Lung microvascular endothelial cell (primary cell): Measurements from ENCODE around the gene NCEH1. TPM values are rescaled to one million over a fixed set of nuclear protein-coding genes. Genes with fewer than 3 reads are reported as not detected.

Experiments
- DNase-seq, 2 donors: peaks; one replicate each; pipeline versions ENCODE4 v3.0.0 to v3.0.0-alpha.2; 2010; ENCODE audit warnings: low read depth in 2 of 2
- total RNA-seq: library from RNA; depleted of rRNA; stranded (reverse); fragments of >200 nt; gene quantifications from 2 replicates; pipeline ENCODE4 v1.2.1, GENCODE V29; 2014

The NCEH1 gene
- total RNA-seq, 1 donor from 2014 or later = 3.2 TPM

DNA sequence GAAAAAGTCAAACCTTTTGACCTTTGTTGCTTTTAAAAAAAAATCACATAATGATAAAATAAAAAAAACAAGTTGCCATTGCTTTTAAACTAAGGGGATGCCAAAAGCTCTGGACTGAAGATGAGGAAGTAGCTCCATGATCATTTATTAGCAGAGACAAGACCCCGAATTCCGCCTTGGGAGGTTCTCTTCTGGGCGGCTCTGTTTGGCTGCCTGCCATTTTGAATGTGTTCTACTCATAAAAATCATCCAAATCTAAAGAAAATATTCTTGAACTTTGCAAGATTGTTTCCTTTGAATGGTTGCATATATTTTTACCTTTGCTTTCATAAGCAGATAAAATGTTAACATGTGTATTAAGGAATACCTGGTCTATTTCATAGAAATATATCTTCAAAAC is 63.8 kb downstream of the NCEH1 start:
- DNase-seq = peak in 1 of 2 donors; percentile 20

DNA sequence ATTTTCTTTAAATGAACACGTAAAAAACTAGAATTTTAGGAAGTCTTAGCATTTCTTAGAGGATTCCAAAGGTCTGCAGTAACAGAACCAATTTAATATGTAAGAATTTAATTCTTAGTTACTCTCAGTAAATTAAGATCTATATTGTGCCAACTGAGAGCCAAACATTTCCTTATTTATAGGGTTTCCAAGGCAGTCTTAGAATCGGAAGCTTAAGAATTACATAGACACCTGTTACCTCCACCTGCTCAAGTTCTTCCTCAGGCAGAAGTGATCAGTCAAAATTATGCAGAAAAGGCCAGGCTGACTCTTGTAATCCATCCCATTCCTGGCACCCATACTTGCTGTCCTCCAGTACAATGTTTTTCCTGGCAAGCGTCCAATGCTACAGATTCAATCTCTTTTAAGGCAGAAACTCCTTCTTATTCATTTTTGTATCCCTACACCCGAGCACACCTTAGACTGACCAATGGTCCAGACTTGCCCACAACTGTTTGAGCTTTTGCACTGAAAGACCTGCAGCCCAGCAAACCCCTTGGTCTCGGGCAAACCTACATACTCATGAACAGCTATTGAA is 64.3 kb downstream of the NCEH1 start:
- peak; percentile 68 to 81 for DNase-seq

DNA sequence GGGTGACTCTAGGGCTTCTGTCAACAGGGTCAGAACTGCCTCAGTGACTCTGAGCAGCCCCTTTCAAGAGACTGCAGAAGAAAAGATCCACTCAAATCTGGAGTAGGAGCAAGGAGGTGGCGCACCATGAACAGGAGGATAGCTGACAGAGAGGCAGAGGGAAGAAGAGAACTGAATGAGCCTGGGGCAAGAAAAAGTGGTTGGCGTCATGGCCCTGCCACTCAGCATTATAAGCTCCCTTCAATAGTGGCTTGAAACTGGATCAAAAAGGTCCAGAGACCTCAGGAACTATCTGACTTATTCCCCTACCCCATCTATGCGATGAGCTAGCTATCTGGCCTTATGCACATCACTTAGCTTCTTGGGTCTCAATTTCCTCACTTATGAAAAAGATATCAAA is 66.6 kb downstream of the NCEH1 start:
- no peak for DNase-seq

DNA sequence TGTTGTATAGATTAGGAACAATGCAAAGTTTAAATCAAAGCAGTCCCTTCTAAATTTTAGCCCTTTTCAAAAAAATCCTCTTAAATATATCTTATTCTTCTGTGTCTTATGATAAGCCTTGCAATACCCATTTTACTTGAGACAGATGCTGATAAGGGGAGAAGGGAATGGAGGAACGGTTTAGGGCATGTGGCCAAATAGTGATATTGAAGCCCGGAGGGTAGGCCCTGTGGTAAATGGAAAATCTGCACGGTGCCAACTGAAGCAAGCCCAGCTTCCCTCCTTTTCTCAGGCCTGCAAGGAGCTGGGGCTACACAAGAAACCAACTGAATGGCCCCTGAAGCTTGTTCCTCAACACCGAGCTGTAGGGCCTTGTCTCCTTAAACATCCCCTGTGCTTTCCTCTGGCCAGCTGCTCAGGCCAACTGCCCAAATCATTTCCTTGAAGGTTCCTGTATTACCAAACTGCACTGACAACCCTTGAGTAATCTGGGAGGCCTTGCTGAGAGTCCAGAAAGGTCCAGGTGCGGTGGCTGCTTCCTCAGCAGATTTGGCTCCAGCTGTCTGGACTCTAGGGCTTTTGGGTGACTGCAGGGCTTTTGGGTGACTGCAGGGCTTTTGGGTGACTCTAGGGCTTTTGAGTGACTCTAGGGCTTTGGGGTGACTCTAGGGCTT is 67.2 kb downstream of the NCEH1 start:
- no peak for DNase-seq

DNA sequence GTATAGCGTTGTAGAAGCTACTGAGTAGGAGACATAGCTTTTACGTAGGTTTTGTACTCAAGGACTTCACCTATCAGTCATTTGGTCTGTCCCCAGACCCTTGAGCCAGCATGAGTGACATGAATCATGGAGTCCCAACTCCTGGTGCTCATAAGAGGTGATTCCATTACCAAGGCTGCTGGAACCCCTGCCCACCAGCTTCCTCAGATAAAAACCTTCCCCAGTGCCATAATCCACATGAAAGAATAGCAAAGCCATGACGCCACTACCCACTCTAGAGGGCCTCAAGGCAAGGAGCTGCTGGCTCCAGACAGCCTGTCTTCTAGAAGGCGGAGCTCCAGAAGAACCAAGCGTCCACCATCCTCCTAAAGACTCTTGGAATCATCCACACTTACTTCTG is 69.6 kb downstream of the NCEH1 start:
- DNase-seq = no peak

DNA sequence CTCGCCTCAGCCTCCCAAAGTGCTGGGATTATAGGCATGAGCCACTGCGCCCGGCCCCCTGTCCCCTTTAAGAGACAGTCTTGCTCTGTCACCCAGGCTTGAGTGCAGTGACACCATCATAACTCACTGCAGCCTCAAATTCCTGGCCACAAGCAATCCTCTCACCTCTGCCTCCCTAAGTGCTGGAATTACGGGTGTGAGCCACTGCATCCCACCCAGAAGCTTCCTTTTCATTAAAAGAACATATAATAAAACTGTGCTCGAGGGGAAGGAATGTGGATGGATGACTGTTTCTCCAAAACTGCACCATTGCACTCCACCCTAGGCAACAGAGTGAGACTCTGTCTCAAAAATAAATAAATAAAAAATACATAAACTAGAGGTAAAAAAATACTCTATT is 70.1 kb downstream of the NCEH1 start:
- no peak for DNase-seq

DNA sequence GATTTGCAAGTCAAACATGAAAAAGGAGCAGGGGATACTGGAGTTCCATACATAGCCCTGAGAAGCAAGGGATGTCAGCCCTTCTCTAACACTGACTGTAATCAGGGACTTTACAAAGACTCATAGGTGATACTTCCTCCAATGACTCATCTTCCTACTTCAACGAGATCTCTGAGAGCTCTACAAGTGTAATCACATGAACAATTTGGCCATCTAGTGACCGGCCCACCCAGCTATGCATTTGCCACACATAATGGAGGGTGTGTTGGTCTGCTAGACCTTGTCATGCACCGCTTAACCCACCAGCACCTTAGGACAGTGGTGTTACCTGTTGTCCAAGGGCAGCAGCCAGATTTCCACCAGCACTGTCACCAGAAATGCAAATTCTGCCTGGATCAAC is 75.3 kb downstream of the NCEH1 start:
- peak; percentile 40 to 84 for DNase-seq

DNA sequence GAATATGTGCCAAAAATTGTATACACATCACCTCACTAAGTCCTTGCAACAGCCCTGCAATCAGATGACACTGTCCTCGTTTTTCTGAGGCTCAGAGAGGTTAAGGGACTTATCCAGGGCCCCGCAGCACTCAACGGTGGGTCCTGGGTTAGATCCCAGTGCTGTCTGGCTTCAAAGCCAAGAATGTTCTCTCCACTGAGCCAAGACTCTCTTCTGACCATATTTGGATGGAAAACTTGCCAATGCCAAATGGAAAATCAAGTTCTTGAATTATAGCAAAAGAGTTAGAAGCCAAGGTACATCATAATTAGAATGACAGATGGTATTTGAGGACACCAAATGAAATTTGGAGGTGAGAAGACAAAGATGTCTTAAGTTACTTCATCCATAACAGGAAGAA is 75.9 kb downstream of the NCEH1 start:
- DNase-seq = no peak

DNA sequence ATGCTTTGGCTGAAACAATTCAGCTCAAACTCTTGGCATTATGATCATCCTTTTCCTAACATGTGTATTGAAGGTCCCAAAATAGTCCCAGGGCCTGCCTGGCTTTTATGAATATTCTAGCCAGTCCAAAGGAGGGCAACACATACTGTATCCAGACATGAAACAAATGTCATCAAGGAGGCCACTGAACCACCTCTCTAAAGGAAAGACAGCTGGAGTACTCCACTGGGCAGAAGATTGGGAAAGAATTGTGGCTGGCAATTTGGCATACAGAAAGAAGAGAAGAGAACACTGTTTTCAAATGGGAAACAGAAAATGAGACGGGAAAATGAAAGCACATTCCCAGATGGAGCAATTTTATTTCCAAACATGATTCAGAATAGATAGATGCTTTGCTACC is 80.6 kb downstream of the NCEH1 start:
- DNase-seq = no peak

DNA sequence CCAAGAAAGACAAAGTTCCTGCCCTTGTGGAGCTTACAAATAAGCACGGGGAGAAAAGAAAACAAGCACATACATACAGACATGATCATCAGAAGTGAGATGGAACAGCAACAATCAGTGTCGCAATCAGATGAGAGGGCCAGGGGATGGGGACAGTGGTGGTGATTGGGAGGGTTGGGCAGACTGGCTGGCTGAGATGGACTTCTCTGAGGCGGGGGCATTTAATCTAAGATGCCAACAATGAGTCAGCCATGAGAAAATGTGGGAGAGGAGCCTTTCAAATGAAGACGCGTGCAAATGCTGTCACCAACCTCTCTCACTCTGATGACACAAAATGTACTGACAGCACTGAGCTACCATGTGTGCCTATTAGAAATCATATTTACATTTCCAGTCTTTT is 81.4 kb downstream of the NCEH1 start:
- DNase-seq = peak in 1 of 2 donors; percentile 32

DNA sequence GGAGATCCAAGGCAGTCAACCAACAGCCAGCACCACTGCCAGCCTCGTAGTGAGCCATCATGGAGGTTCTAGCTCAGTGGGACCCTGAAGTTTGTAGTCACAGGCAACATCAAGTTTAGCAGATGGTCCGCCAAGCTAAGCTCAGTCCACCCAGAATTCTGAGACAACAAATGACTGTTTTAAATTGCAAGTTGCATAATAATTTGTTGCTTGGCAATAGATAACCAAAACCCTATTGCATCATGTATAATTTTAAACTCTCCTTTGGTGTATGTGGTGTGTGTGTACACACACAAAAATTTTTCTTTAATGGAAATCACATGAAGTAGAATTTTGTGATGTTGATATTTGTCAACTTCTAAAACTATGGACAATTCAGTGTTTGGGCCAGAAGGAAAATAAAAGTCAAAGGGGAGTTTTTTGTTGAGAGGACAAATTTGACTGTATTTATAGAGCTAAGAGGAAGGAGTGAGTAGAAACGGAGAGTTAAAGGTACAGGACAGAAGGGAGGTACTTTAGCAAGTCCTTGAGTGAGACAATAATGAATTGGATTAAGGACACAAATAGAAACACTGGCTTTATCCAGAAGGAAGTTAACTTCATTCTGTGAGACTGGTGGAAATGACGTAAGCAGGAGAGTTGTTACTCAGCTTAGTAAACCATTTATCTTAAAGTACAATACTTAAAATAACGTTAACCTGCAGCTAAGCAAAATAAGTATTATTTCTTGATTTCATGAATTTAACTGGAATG is 83.6 kb downstream of the NCEH1 start:
- DNase-seq = peak in 1 of 2 donors; percentile 84

DNA sequence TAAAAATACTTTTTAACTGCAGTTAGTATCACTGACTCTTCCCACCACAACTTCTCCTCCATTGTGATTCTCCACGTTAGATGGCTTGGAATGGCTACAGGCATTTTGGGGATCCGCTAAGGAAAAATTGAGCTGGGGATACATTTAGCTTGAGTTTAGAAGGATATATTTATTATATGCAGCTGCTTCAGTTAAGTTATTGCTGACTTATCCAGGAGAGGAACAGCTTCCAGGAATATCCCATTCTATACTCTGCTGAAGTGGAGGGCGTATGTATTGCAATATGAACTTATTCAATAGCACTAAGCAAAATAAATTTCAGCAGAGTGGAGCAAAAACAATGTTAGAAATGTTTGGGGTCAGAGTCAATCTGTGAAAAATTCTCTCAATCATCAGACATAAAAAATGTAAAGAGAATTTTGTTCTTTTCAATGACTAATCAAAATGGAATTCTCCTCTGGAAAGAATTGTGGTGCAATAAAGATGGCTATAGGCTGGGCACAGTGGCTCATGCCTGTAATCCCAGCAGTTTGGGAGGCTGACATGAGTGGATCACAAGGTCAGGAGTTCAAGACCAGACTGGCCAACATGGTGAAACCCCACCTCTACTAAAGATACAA is 84.7 kb downstream of the NCEH1 start:
- DNase-seq = peak; percentile 17 to 36

DNA sequence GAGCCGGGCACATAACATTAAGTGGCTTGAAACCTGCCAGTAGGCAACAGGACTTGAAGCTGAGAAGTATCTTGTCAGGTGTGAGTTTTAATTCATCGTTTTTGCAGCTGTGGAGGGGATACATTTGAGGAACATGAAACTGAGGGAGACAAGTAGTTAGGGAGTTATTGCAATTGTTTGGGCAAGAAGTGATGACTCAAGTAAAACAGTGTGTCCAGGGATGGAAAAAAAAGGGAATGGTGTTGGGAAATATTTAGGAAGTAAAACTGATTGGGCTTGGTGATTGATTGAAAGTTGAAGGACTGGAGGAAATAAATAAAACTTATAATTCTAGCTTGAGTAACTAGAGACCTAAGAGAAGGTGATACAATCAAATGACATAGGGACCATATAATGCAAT is 85.5 kb downstream of the NCEH1 start:
- peak in 1 of 2 donors; percentile 40 for DNase-seq

DNA sequence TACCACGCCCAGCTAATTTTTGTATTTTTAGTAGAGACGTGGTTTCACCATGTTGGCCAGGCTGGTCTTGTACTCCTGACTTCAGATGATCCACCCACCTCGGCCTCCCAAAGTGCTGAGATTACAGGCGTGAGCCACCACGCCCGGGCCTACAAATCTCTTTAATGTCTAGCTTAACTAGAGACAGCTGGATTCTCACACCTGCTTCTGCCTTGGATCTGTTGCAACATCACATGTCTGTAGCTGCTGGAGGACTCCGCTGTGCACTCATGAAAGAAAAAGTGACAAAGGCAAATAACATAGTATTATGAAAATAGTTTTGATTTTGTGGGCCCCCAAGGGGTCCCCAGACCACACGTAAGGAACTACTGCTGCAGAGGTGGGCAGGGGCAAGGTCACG is 85.9 kb downstream of the NCEH1 start:
- no peak for DNase-seq

DNA sequence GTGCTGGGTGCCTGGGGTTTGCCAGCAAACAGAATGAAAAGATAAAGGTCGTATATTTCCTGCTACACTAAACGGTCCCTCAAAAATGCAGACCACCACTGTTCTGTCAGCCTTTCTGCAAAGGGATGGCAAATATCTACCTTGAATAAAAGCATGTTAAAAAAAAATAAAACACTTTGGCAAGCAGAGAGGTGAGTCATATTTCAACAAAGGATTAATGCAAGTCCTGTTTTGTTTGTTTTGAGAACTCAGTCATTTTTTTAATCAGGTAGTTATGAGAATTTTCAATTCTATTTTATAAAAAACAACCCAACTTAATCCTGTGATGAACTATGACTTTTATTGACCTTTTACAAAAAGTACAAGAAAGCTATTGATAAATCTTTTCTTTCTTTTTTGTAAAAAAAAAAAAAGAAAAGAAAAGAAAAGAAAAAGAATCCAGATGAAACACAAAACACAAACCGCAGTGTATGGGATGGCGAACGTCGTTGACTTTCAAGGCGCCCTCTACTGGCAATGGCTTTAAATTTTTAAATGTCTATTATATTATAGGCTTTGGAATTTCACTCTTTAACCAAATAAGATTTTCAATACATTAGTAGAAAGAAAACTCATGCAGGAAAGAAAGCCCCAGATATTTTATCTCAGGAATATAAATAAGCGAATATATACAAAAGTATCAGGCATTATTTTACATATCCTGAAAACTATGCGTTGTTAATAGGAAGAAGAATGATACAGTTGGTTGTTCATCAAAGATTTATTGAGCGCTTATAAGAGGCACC is 87.8 kb downstream of the NCEH1 start:
- peak; percentile 78 to 84 for DNase-seq

DNA sequence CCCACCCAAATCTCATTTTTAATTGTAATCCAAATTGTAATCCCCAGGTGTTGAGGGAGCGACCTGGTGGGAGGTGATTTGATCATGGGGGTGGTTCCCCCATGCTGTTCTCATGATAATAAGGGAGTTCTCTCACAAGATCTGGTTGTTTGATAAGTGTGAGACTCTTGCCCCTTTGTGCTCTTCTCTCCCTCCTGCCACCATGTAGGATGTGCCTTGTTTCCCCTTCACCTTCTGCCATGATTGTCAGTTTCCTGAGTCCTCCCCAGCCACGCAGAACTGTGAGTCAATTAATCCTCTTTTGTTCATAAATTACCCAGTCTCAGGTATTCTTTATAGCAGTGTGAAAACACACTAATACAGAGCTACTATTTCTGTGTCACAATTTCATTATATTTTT is 88.7 kb downstream of the NCEH1 start:
- DNase-seq = peak in 1 of 2 donors; percentile 10

DNA sequence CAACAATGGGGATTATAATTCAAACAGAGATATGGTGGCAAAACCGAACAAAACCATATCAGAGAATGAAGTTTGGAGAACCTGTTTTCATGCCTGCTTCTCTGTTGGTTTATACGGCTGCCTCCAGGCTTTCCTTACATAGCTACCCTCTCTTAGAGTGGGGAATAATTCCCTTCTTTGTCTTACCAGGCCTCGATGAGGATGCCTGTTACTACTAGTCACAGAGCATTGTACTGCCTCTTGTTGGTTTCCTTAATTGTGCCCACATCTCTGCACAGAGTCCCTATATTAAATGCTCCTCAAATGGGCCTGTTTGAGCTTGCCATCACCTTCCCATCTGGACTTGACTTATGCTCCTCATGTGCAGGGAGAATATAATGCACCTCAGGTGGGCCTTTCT is 92.9 kb downstream of the NCEH1 start:
- no peak for DNase-seq

DNA sequence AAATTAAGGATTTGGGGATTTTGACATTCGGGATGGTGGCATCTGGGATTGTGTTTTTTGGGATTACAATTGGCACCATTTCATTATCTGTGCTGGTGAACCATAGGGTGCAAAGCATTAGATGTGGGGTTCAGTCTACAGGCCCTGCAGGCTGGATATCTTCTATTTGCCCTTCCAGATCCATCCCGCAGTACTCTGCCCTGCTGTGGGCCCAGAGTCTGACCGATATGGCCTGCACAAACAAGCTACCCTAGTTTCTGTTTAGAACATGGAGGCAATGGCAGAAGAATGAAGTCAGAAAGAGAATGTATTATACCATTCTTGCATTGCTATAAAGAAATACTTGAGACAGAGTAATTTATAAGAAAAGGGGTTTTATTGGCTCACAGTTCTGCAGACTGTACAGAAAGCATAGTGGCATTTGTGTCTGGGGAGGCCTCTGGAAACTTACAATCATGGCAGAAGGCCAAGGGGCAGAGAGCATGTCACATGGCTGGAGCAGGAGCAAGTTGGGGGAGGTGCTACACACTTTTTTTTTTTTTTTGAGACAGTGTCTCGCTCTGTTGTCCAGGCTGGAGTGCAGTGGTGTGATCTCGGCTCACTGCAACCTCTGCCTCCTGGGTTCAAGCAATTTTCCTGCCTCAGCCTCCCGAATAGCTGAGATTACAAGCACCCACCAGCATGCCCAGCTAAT is 93.7 kb downstream of the NCEH1 start:
- DNase-seq = peak in 1 of 2 donors; percentile 55

DNA sequence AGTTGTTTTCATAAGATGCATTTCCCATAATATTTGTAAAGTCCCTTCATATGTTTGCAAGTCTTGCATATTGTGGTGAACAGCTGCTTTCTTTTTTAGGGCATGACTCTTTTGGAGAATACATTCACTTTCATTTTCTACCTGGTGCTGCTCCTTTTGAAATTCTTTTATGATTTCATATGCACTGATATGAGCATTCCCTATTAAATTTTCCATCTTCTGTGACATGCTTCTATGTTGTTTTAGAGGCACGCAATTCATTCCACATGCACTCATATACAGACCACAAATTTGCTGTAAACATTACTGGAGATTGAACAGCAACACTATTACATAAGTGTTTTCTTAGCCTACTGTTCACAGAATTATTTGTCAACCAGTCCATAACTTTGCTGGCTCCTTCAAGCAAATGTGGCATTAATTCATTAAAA is 94.8 kb downstream of the NCEH1 start:
- peak; percentile 42 to 50 for DNase-seq

DNA sequence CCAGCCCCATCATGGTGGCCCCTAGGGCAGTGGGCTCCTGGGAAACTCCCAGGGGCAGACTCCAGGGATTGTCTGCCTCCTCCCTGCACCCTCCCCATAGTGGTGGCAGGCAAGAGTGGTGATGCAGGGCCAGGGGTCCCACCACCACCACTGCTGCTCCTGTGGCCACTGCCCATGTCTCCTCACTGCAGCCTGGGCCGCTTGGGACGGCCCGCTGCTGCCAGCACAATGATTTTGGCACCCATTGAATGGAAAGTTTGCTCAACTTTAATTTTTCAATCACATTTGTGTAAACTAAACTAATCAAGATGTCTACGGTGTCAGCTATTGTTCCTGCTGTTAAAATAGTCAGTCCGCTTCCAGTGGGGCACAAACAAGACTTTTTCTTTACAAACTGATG is 95.6 kb downstream of the NCEH1 start:
- DNase-seq = peak in 1 of 2 donors; percentile 27
